HG03439 (cell line): ENCODE results near the gene INTS13.
"Not testable (repeated sequence)": the region's sequence is repeated elsewhere in the genome, so short reads cannot be mapped to it uniquely, and the experiment has no call there.

Source experiments
- ATAC-seq: cut with Tn5 transposase; IDR thresholded peaks from one replicate; pipeline ENCODE4 v1.9.1; 2021; ENCODE audit warnings: mild to moderate bottlenecking, moderate library complexity; ENCODE audit not compliant: unreplicated experiment

INTS13 gene

DNA sequence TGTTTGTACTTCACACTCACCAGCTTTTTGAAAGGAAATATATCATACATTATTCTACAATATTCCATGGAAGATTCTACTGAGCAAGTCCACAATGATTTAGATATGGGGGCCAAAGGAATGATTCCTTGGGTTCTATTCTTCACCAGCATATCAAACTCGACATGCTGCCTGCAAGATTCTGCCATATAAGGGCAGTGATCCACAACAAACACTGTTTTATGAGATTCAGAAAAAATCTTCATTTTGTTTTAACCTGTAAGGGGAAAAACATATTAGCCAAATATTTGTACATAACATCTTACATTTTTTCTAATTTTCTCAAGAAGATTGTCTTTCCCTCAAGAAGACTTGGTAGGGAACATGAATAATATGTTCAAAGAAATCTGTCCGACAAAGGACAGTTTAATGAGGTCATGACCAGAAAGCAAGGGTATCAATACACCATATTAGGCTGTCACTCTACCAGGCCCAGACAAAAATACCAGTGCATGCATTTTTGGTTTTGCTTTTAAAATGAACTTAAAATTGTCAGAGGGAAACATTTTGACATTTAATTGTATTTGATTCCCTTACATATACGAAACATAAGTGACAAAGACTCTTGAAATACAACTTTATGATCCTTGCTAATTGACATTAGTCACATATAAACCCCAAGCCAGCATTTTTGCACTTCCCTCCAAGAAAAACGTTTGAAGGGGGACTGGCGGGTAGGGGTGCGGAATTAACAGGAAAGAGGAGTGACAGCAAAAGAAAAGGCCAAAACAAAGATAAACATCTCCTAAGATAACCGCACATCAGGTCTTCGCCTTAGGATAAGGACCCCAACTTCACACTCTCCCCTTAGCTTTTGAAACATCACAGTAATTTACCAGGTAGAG is 980 bp downstream of the INTS13 start:
- ATAC-seq: no peak

DNA sequence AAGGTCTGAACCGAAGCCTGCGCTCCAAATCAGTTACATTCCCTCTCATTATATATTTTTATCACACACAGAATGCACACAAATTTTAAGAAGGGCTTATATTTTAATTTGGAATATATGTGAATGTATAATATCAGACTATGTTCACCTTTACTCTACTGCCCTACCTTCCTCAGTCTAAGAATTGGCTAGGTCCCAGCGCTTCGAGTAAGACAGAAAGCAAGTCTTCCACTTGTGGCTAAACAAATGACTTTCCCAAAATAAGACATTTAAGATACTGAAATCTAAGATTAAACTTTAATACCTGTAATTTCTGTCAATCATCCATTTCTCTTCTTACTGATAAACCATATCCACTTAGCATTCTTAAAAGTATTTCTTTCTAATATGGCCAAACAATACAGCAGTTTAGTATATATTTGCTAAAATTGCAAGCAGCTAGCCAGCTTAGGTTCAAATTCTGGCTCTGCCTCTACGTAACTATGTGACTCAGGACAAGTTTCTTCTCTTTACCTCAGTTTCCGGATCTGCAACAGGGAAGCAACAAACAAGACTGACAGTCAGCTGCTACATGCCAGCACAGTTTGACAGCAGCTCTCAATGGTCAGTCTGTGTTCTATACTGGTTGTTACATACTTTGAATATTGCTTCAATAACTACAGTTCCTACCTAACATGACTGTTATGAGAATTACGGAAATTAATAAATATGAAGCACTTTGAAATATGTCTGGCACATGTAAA is 2.0 kb downstream of the INTS13 start:
- no peak for ATAC-seq

DNA sequence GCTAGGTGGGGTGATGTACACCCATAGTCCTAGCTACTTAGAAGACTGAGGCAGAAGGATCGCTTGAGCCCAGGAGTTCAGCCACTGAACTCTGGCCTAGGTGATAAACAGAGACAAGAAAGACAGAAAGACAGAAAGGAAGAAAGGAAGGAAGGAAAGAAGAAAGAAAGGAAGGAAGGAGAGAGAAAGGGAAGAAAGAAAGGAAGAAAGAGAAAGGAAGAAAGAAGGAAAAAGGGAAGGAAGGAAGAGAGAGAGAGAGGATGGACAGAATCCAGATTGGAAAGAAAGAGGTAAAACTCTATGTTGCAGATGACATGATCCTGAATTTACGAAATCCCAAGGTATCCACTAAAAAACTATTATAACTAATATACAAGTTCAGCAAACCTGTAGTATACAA is 8.2 kb downstream of the INTS13 start:
- ATAC-seq: no peak

DNA sequence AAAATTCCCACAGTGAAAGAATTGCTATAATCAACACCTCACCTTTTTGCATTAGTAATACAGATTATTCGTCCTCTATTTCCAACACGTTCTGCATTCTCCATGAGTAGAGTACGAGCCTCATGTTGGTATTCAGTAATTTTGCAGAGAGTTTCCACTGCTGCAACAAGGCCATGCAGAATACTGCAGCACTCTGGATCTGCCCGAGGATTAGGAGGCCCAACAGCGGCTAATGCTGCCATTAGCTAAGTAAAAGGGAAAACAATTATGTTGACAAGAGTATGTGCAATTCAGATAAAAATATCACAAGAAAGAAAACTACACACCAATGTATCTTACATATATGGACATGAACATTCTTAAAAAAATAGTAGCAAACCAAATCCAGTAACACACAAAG is 9.1 kb downstream of the INTS13 start:
- no peak for ATAC-seq

DNA sequence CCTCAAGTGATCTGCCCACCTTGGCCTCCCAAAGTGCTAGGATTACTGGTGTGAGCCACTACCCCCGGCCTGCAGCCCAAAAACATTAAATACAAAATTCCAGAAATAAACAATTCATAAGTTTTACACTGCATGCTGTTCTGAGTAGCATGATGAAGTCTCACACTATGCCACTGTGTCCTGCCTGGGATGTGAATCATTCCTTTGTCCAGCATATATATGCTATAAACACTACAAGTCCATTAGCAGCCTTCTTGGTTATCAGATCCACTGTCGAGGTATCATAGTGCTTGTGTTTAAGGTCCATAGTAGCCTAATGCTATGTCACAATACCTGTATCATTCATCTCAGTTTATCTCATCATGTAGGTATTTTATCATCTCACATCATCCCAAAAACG is 15.9 kb downstream of the INTS13 start:
- no peak for ATAC-seq

DNA sequence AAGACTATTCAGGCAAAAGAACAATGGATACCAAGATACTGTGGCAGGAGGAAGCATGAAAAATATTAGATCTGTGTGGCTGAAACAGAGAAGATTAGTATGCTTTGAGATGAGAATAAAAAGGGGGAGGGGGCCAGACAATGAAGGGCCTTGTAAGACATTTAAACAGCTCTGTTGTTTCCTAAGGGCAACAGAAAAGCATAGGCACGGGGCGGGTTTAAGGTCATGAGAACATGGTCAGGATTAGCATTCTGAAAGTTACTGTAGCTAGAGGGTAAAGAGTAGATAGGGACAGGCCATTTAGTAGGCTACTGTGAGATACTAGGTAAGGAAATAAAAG is 18.6 kb downstream of the INTS13 start:
- no peak for ATAC-seq

DNA sequence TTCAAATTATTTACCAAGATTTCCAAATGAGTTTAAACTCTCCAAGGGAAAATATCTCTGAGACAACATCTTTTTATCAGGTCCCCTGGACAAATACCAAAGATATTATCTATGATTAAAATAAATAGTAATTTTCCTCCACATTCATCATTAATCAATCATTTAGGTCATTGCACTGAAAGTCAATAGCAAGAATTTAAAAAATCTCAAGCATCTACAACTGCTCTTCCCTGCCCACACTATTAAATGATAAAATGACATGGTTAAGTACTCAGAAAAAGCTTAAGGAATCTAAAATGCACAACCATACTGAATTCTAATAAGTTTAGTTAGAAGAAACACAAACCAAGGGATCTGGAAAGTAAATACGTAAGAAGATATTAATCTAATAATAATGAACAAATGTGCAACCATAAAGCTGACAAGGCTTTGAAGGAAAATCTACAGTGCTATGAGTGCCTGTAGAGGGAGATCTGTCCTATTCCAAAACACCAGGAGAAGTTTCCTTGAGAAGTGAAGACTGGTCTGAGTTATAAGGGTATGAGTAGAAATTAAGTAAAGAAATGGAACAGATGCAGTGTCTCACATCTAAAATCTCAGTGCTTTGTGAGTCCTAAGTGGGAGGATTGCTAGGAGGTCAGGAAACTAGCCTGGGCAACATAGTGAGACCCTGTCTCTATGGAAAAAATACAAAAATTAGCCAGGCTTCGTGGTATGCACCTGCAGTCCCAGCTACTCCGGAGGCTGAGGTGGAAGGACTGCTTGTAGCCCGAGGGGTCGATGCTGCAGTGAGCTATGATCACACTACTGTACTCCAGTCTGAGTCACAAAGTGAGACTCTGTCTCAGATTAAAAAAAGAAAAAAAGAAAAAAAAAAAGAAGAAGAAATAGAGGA is 19.2 kb downstream of the INTS13 start:
- ATAC-seq: no peak

DNA sequence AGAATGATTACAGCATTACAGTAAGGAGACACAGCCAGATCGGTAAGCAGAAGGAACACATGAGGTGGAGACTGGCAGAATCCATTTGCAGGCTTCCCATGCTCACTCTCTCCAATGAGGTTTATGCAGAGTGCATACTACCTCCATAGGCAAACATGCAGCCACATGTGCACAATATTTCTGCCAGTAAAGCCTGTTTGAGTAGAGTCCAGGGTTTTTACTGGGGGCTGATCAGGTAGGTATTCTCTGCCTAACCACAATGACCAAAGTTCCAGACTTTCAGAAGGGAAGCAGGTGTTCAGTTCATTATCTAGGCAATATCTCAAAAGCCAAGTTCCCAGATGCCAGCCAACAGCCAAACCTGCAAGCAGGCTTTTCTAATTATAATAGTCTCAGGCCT is 31.1 kb downstream of the INTS13 start:
- no peak for ATAC-seq

DNA sequence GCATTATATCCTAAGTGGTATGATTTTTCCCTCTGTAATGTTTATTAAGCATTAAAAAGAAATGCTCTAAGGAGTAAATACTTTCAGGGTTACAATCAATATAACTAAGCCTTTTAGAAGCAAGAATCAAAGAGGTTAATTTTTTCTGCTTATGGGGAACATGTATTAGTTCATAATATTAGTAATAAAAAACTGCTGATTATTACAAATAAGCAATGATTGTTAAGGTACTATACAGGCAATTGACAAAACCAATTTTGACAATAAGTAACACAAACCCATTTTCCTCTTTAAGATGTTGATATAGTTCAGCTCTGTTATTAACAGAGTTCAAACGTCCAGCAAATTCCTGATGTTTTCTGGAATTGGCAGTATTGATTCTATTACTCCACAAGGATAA is 31.8 kb downstream of the INTS13 start:
- ATAC-seq: no peak

DNA sequence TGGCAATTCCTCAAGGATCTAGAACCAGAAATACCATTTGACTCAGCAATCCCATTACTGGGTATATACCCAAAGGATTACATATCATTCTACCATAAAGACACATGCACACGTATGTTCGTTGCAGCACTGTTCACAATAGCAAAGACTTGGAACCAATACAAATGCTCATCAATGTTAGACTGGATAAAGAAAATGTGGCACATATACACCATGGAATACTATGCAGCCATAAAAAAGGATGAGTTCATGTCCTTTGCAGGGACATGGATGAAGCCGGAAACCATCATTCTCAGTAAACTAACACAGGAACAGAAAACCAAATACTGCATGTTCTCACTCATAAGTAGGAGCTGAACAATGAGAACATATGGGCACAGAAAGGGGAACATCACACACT is 34.4 kb downstream of the INTS13 start:
- not testable (repeated sequence) for ATAC-seq

DNA sequence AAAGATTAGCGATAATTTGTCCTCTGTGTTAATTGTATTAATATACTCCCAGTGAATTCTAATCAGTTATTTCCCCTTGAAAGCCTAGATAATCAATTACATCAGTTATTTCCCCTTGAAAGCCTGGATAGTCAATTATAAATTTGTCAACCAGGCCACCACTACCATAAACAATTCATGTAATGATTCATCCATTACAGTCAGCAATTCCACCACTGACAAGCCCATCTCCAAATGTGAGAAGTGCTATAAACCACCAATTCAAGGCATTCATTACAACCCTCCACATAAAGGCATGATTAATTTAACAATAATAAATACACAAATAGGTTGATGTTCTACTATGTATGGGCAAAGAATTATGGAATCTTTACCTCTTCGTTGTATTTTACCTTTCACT is 40.9 kb downstream of the INTS13 start:
- no peak for ATAC-seq

DNA sequence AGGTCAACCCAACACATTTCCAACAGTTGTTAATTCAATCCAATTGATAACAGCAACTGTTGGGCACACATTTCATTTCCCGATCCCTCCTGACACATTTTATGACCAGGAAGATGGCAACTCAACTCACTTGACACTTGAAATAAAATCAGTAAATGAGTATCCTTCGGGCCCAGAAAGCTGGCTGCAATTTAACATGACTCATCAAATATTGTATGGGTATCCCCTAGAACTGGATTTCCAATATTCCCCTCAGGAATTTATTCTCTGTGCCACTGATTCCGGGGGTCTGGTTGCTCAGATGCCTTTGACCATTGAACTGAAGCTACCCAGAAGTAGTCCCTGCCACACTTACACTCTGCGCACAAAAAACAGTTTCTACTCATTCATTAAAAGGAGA is 42.1 kb downstream of the INTS13 start:
- ATAC-seq: no peak

DNA sequence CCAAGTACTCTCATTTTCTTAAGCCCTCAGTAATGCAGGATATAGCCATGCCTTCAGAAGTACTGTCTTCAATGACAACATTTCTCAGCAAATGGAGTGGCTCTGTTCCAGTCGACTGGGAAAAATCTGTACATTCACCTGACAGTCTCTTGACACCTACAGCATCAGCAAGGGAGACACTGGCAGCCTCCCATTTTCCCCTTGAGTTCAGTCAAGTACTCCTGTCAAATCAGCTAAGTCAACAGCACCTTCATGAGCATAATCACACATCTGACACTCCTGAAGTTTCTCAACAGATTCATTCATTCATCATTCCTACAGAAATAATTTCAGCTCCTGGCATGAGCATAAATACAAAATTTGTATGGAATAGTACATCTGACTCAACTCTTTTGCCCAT is 46.1 kb downstream of the INTS13 start:
- no peak for ATAC-seq

DNA sequence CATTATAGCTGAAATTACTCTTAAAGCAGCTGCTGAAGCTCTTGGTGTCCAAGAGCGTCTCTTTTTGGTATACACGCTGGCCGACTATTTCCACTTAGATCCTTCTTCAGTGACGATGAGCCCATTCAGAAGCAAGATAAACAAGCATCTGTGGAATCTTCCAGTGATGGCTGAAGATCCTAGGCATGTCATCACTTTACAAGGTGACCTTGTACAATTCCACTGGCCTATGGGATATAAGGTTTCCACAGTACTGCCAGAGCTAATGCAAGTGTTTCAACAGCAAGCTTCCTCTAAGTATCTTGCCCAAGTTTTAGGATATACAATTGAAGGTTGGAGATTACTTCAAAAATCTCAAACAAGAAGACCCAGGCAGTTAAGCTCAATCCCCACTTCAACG is 47.0 kb downstream of the INTS13 start:
- ATAC-seq: no peak

DNA sequence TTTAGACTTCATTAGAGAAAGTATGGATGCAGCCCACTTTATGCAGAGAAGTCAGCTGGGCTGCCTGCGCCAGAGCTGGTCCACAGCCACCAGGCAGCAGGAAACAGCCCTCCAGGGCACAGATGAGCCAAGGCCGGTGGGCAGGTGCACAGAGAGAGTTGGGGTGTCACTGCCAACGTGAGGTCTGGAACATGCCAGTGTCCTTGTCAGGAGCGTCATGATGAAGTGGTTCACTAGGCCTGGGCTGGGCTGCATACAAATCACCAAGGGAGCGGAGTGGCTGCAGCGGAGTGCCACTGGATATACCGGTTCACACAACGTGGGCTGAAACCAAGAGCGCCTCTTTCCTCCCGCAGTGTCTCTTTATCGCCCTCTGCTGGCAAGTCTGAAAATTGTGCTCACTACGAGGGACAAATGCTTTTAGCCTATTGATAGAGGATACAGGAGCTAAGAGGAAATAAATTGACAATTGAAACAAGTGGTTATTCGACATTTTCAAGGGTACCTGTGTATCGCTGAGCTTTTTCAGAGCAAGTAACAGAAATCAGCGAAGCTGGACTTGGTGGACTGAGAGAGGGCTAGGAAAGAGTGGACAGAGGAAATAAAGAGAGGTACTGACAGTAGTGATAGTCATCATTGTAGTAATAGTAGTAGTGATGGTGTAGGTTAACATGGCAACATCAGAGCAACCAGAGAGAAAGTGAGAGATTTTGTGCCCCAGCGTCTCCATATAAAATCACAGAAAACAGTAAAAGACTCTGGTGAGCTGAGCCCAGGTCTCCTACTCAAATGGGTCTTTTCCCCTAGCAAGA is 52.8 kb downstream of the INTS13 start:
- ATAC-seq: peak; percentile 82

DNA sequence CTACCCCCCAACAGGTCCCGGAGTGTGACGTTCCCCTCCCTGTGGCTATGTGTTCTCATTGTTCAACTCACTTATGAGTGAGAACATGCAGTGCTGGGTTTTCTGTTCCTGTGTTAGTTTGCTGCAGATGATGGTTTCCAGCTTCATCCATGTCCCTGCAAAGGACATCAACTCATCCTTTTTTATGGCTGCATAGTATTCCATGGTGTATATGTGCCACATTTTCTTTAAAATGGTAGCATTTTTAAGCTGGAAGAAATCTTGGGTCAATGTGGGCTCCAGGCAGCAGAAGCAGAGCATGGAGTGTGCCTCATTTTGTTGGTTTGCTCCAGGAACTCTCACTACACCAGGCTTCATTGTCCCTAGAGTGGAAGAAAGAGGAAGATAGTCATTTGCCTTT is 57.2 kb downstream of the INTS13 start:
- ATAC-seq: no peak

DNA sequence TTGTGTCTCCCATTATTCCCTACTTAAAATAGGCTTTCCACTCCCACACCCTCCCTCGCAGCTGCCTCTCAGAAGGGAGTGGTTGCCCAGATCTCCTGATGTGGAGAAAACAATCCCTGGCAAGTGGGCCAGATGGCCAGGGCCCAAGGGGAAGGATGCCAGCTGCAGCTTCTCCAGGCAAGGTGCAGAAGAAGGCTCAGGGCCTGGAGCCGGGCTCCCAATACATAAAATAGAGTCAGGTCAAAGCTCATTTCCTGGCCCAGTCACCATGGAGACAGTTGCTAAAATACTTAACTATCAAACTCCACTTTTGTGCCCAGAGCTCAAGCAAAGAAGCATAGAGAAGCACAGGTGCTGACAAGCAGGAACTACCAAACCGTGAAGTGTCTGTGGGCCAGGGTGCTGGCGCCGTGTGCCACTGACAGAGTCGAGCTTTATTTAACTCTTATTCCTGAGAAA is 59.1 kb downstream of the INTS13 start:
- peak; percentile 66 for ATAC-seq

DNA sequence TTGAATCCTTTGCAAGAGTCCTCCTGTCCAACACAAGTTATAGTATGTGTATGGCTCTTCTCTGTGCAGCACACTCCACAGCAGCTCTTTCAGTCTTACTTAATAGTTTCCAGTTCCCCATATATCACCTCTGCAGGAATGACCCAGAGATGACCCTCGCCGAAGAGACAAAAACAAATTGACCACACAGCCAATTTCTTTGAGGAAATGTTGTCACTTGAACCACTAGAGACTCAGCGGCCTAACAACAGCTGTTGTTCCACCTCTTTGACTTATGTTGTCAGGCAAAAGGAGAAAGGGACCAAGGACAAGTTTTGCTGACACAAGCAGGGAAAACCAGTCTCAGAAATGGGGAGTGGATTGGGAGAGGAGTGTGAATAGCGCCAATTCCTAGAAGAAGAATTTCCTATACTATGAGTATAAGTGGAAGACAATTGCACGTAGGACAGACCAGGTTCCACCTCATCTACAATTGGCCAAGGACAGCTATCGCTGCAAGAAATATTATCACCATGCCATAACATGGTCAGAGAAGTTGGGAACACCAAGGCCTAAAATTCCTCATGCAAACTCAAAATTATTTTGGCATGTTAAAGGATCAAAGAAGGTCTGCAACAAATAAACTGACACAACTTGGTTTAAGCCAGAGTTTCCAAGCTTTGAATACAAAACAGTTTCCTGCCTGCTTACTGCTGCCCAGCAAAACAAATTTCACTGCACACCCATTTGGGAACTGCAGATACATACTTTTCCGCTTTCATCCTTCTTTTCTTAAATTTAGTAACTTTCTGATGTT is 63.1 kb downstream of the INTS13 start:
- no peak for ATAC-seq

DNA sequence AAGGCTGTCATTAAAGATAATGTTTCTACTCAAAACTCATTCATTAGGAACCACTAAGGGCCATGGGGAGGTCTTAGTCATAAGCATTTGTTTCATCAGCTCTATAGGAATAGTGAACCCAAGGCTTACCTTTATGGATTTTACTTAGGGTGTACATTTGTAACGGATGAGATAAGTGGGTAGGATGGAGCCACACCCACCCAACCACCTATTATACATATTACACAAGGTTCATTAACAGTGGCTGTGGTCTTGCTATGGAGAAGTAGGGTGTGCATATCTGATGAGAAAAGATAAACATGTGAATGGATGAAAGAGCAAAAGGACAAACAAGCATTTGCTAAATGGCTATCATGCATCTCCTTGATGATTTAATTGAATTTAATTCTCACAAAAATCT is 65.2 kb downstream of the INTS13 start:
- ATAC-seq: no peak

DNA sequence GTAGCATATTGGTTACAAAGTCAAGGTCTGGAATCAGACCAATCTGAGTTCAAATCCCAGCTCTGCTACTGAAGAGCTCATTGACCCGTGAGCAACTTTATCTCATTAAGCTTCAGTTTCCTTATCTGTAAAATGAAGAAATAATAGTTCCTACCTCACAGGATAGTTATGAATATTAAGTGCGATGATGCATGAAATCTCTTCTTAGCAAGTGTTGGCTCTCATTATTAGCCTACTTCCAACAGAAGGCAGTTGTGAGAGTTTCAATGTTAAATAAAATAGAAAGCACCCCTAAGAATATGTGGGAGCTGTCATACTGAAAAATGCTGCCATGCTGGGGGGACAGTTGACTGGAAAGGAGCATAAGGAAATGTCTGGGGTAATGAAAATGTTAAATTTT is 65.8 kb downstream of the INTS13 start:
- ATAC-seq: no peak
